Tibial artery (tissue), 4 donors: ENCODE results near the gene TTC16.

Experiments used
- DNase-seq, 2 donors: peaks; one replicate each; pipeline ENCODE4 v3.0.0-alpha.2; 2019
- H3K27ac ChIP-seq, 2 donors: fragments of 200-600 bp; sonication (generic) in 1 of 2; 1 replicate in 1 of 2; 2 replicates in 1 of 2; pipeline ENCODE4 v1.5.1; 2018 to 2019; ENCODE audit warnings: mild to moderate bottlenecking in 1 of 2
- H3K27me3 ChIP-seq, 2 donors: fragments of 200-600 bp; sonication (generic) in 1 of 2; one replicate each; pipeline versions ENCODE4 v1.5.1 to v1.6.0; 2016 to 2019
- H3K36me3 ChIP-seq, 3 donors: fragments of 200-600 bp; sonication (generic) in 2 of 3; one replicate each; pipeline ENCODE4 v1.5.1; 2016 to 2019; ENCODE audit warnings: mild to moderate bottlenecking in 2 of 3
- H3K4me1 ChIP-seq, 4 donors: fragments of 200-600 bp; sonication (generic) in 2 of 4; 1 replicate in 3 of 4; 2 replicates in 1 of 4; pipeline ENCODE4 v1.5.1; 2016 to 2019
- H3K4me3 ChIP-seq, 2 donors: fragments of 200-600 bp; sonication (generic) in 1 of 2; 1 replicate in 1 of 2; 2 replicates in 1 of 2; pipeline ENCODE4 v1.5.1; 2018 to 2019; ENCODE audit warnings: mild to moderate bottlenecking in 2 of 2
- H3K9me3 ChIP-seq, 3 donors: fragments of 200-600 bp; sonication (generic) in 1 of 3; one replicate each; pipeline ENCODE4 v1.5.1; 2016 to 2019
- CTCF ChIP-seq, 2 experiments: fragments of 200-600 bp in 1 of 2; fragments of 450-650 bp in 1 of 2; IDR thresholded peaks; one replicate each; pipeline ENCODE4 v1.5.1; 2017 to 2019; ENCODE audit warnings: antibody characterized with exemption in 2 of 2, mild to moderate bottlenecking in 1 of 2, moderate library complexity in 1 of 2
- intact Hi-C: fragments of 100-400 bp; cut with DNase I; formaldehyde crosslinking; loops from one replicate; pipeline ENCODE4 v1.15.0; 2023; ENCODE audit warnings: low total_unique reads

Gene TTC16

GRCh38 chr9:127710204-127710783, 5.6 kb upstream of the TTC16 start:
- H3K27ac ChIP-seq = no peak overlapping the region
- peaks cover 0 to 24% of the 10 kb centered on the region in 2 donors for H3K27me3 ChIP-seq
- H3K36me3 ChIP-seq = peaks cover 0 to 10% (median 0%) of the 10 kb centered on the region in 3 donors
- peaks cover 0 to 13% (median 12%) of the 10 kb centered on the region in 4 donors for H3K4me1 ChIP-seq
- no peak overlapping the region for H3K4me3 ChIP-seq
- TF ChIP-seq CTCF (IDR thresholded peaks at IDR 0.05) = no peak
- H3K9me3 ChIP-seq = no peaks in the 10 kb centered on the region
- intact Hi-C loops = loop anchor here (5.0 kb wide), 1 partner anchor 93 kb away; no protein-coding TSS in a partner anchor
- no peak for DNase-seq

- Histone ChIP-seq H3K4me3 (no peak overlapping the region), H3K27me3 (peaks cover 0 to 16% of the 10 kb centered on the region in 2 donors), H3K4me1 (peaks cover 0 to 18% (median 16%) of the 10 kb centered on the region in 4 donors), H3K36me3 (peaks cover 0 to 10% (median 0%) of the 10 kb centered on the region in 3 donors), H3K9me3 (no peaks in the 10 kb centered on the region), H3K27ac (no peak overlapping the region)
- DNase-seq = no peak
- intact Hi-C loops = loop anchor here (5.0 kb wide), 1 partner anchor 94 kb away; no protein-coding TSS in a partner anchor
- no peak for TF ChIP-seq CTCF (IDR thresholded peaks at IDR 0.05)
Observed at GRCh38 chr9:127711226-127711701, 4.6 kb upstream of the TTC16 start.

GRCh38 chr9:127711831-127712274, 4.0 kb upstream of the TTC16 start:
- no peaks in the 10 kb centered on the region for H3K9me3 ChIP-seq
- H3K36me3 ChIP-seq = peaks cover 0 to 10% (median 0%) of the 10 kb centered on the region in 3 donors
- H3K4me1 ChIP-seq = peaks cover 0 to 20% (median 18%) of the 10 kb centered on the region in 4 donors
- H3K4me3 ChIP-seq = no peak overlapping the region
- intact Hi-C loops = loop anchor here (5.0 kb wide), 1 partner anchor 95 kb away; no protein-coding TSS in a partner anchor
- peaks cover 0 to 11% of the 10 kb centered on the region in 2 donors for H3K27me3 ChIP-seq
- DNase-seq = no peak
- no peak overlapping the region for H3K27ac ChIP-seq
- no peak for TF ChIP-seq CTCF (IDR thresholded peaks at IDR 0.05)

GRCh38 chr9:127712371-127712770, 3.5 kb upstream of the TTC16 start:
- no peak for DNase-seq
- peaks cover 0 to 20% (median 18%) of the 10 kb centered on the region in 4 donors for H3K4me1 ChIP-seq
- no peak for TF ChIP-seq CTCF (IDR thresholded peaks at IDR 0.05)
- peaks cover 0 to 5% of the 10 kb centered on the region in 2 donors for H3K27me3 ChIP-seq
- H3K27ac ChIP-seq = no peak overlapping the region
- no peaks in the 10 kb centered on the region for H3K9me3 ChIP-seq
- no peak overlapping the region for H3K4me3 ChIP-seq
- peaks cover 0 to 10% (median 0%) of the 10 kb centered on the region in 3 donors for H3K36me3 ChIP-seq
- intact Hi-C loops = loop anchor here (5.0 kb wide), 1 partner anchor 95 kb away; no protein-coding TSS in a partner anchor

- TF ChIP-seq CTCF (IDR thresholded peaks at IDR 0.05) = no peak
- no peak overlapping the region for H3K27ac ChIP-seq
Observed at GRCh38 chr9:127712867-127713266, 3.0 kb upstream of the TTC16 start.

More at GRCh38 chr9:127712867-127713266, 3.0 kb upstream of the TTC16 start:
- H3K4me3 ChIP-seq = no peak overlapping the region
- H3K4me1 ChIP-seq = peaks cover 0 to 20% (median 18%) of the 10 kb centered on the region in 4 donors
- H3K36me3 ChIP-seq = peaks cover 0 to 10% (median 0%) of the 10 kb centered on the region in 3 donors
- peaks cover 0 to 2% of the 10 kb centered on the region in 2 donors for H3K27me3 ChIP-seq
- no peak for DNase-seq
- intact Hi-C loops = loop anchor here (5.0 kb wide), 1 partner anchor 96 kb away; no protein-coding TSS in a partner anchor
- no peaks in the 10 kb centered on the region for H3K9me3 ChIP-seq
